GM12878 (cell line): ENCODE data around the gene EFNA3. TPM values are rescaled to one million over a fixed set of nuclear protein-coding genes. Genes with fewer than 3 reads are reported as not detected.

Experiments used
- ATAC-seq: fragments of 200-7000 bp; cut with Tn5 transposase; 3 replicates; pipeline ENCODE4 v1.9.1; 2020; ENCODE audit warnings: mild to moderate bottlenecking, moderate library complexity
- BruUV-seq: library from RNA; stranded (reverse); fragments of 400-500 nt; replicated peaks from 2 replicates; lab custom pipeline; 2021; lab: Mats Ljungman, UMichigan
- CTCF ChIA-PET: fragments of 300-600 bp; sonication (Branson Sonifier 250); formaldehyde crosslinking; extraction: SDS; loops from one replicate; lab custom pipeline; 2021; ENCODE audit warnings: inconsistent platforms; lab: Yijun Ruan, JAX
- POLR2A ChIA-PET: fragments of 350-600 bp; formaldehyde crosslinking; extraction: SDS; loops from one replicate; lab custom pipeline; 2021; ENCODE audit warnings: inconsistent platforms; lab: Charles Lee
- RAD21 ChIA-PET: fragments of 300-600 bp; sonication (Branson Sonifier 250); formaldehyde crosslinking; loops from one replicate; lab custom pipeline; 2023; ENCODE audit warnings: antibody characterized with exemption; ENCODE audit not compliant: unreplicated experiment; lab: Charles Lee
- SMC1A ChIA-PET: fragments of 300-600 bp; sonication (Branson Sonifier 250); formaldehyde crosslinking; loops from one replicate; lab custom pipeline; 2023; ENCODE audit not compliant: unreplicated experiment, uncharacterized antibody; lab: Charles Lee
- DNase-seq: peaks from one replicate; pipeline ENCODE4 v3.0.0-alpha.2; 2011; ENCODE audit warnings: low read depth, low spot score
- FAIRE-seq: peaks from 3 replicates; lab custom pipeline; 2011; peaks lifted over from hg19 to GRCh38; lab: Jason Lieb, UNC
- H2AFZ ChIP-seq: 2 replicates; pipeline ENCODE4 v1.6.0; 2011; ENCODE audit warnings: low read depth, low read length, control low read depth; ENCODE audit not compliant: control insufficient read depth
- H3K27ac ChIP-seq: 2 replicates; pipeline ENCODE4 v1.5.1; 2011; ENCODE audit warnings: control low read depth; ENCODE audit not compliant: control insufficient read depth, insufficient read depth
- H3K27me3 ChIP-seq, 2 experiments: replicated peaks in 1 of 2; 2 replicates each; pipeline versions ENCODE4 v1.6.0 to v1.6.1; 2011; ENCODE audit warnings: low read length in 1 of 2; ENCODE audit not compliant: control insufficient read depth in 2 of 2, insufficient read depth in 2 of 2
- H3K36me3 ChIP-seq, 2 experiments: 2 replicates each; pipeline ENCODE4 v1.5.1; 2011; ENCODE audit warnings: low read length in 1 of 2; ENCODE audit not compliant: control insufficient read depth in 2 of 2, insufficient read depth in 2 of 2
- H3K4me1 ChIP-seq: 2 replicates; pipeline ENCODE4 v1.6.1; 2011; ENCODE audit warnings: mild to moderate bottlenecking, low read length, moderate library complexity, mixed read lengths; ENCODE audit not compliant: control insufficient read depth, insufficient read depth
- H3K4me2 ChIP-seq: 2 replicates; pipeline ENCODE4 v1.6.0; 2011; ENCODE audit warnings: control low read depth; ENCODE audit not compliant: control insufficient read depth, insufficient read depth
- H3K4me3 ChIP-seq: fragments of 200-600 bp; sonication (generic); 2 replicates; pipeline ENCODE4 v1.5.1; 2016
- H3K79me2 ChIP-seq: 2 replicates; pipeline ENCODE4 v1.6.0; 2011; ENCODE audit warnings: low read length; ENCODE audit not compliant: control insufficient read depth, insufficient read depth
- H3K9ac ChIP-seq: 2 replicates; pipeline ENCODE4 v1.8.0; 2011; ENCODE audit warnings: low read length, control low read depth, mixed read lengths; ENCODE audit not compliant: control insufficient read depth, insufficient read depth
- H3K9me3 ChIP-seq: replicated peaks from 3 replicates; pipeline ENCODE4 v1.5.1; 2011; ENCODE audit warnings: mild to moderate bottlenecking, low read length; ENCODE audit not compliant: control insufficient read depth, insufficient read depth
- H4K20me1 ChIP-seq: 2 replicates; pipeline ENCODE4 v1.6.0; 2011; ENCODE audit not compliant: control insufficient read depth, insufficient read depth
- ASH2L ChIP-seq: fragments of 300-600, 200-600 bp; sonication (generic); IDR thresholded peaks from 2 replicates; pipeline ENCODE4 v1.6.1; 2017; ENCODE audit warnings: low read depth, mild to moderate bottlenecking, borderline replicate concordance
- NKRF ChIP-seq: fragments of 450-650 bp; conservative IDR thresholded peaks from 2 replicates; pipeline ENCODE4 v1.6.1; 2017; ENCODE audit warnings: mild to moderate bottlenecking, moderate library complexity
- PML ChIP-seq: IDR thresholded peaks from 2 replicates; pipeline ENCODE4 v1.6.1; 2012; ENCODE audit warnings: low read length, inconsistent platforms
- RB1 ChIP-seq: fragments of 450-650 bp; formaldehyde crosslinking; IDR thresholded peaks from 2 replicates; pipeline ENCODE4 v1.6.1; 2017; ENCODE audit warnings: mild to moderate bottlenecking, borderline replicate concordance
- SREBF1 ChIP-seq: IDR thresholded peaks from 2 replicates; pipeline ENCODE4 v1.6.1; 2012; ENCODE audit warnings: mild to moderate bottlenecking, low read length
- WGBS: methylation state at CpG from one replicate; pipeline ENCODE4 v1.1.6; 2016; ENCODE audit warnings: low lambda C conversion rate; ENCODE audit not compliant: insufficient replicate concordance, insufficient coverage; ENCODE audit errors: missing lambda C conversion rate; 5-methylcytosine and 5-hydroxymethylcytosine counted together
- in situ Hi-C: fragments of 300-500 bp; cut with MboI; formaldehyde crosslinking; loops from 9 replicates; pipeline ENCODE4 v1.14.3; 2018; ENCODE audit warnings: mixed read lengths
- intact Hi-C: fragments of 100-400 bp; cut with micrococcal nuclease; formaldehyde crosslinking; loops from one replicate; pipeline ENCODE4 v1.14.2; 2022; ENCODE audit not compliant: unreplicated experiment
- polyA plus RNA-seq, 11 experiments: library from polyadenylated mRNA; depleted of rRNA in 4 of 11; unstranded in 6 of 11; stranded (reverse) in 5 of 11; fragments of >200 nt; fragmentation: Nextera tagmentation in 4 of 11; fragmentation: Illumina TruSeq in 1 of 11; extraction: Ambion mirVana in 4 of 11; extraction: Trizol in 1 of 11; gene quantifications; 1 replicate in 1 of 11; 2 replicates in 10 of 11; pipeline versions ENCODE4 v1.2.1 to v1.2.3, GENCODE V29; 2011 to 2016; ENCODE audit warnings: inconsistent platforms in 2 of 11, missing spikeins in 2 of 11, low read depth in 1 of 11
- total RNA-seq, 4 experiments: library from RNA; depleted of rRNA in 3 of 4; stranded (reverse); fragments of >200 nt in 3 of 4; fragmentation: Illumina TruSeq in 1 of 4; extraction: Trizol in 1 of 4; gene quantifications; 2 replicates each; pipeline versions ENCODE4 v1.2.1 to v1.2.3, GENCODE V29; 2013 to 2021
- TF ChIP-seq, protein P1 (sequence below): fragments of 450-650 bp; IDR thresholded peaks from 2 replicates; pipeline ENCODE4 v1.6.1; 2017; ENCODE audit warnings: low read depth, mild to moderate bottlenecking, moderate library complexity
- TF ChIP-seq, protein P2 (sequence below): IDR thresholded peaks from 2 replicates; pipeline ENCODE4 v1.6.1; 2012; ENCODE audit warnings: low read depth, low read length, improper control_type of control experiment

Gene EFNA3
- total and polyA plus RNA-seq, 10 of the 15 experiments (the other 5 are each of a cell fraction or from before 2014, with no cell fraction given): 0.08 to 5.4 (median 1.1) TPM

DNA sequence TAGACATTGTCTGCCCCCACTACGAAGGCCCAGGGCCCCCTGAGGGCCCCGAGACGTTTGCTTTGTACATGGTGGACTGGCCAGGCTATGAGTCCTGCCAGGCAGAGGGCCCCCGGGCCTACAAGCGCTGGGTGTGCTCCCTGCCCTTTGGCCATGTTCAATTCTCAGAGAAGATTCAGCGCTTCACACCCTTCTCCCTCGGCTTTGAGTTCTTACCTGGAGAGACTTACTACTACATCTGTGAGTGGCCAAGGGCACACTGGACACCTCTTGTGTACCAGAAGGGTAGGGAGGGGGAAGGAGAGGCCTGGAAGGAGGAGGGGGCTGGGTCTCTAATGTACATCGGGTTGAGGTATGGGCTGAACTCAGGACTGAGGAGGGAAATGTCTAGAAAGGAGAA lies 11.9 kb upstream of the EFNA3 start:
- in situ Hi-C loops: no loop called here

More for the DNA sequence above, 11.9 kb upstream of the EFNA3 start:
- DNase-seq (no peak), FAIRE-seq (no peak), ATAC-seq (no peak)
- 78% methylated on average over 8 of the region's 8 CpGs for WGBS
- TF ChIP-seq SREBF1 (no peak), PML (no peak), RB1 (no peak), ASH2L (no peak), NKRF (no peak)
- TF ChIP-seq, protein P1, sequence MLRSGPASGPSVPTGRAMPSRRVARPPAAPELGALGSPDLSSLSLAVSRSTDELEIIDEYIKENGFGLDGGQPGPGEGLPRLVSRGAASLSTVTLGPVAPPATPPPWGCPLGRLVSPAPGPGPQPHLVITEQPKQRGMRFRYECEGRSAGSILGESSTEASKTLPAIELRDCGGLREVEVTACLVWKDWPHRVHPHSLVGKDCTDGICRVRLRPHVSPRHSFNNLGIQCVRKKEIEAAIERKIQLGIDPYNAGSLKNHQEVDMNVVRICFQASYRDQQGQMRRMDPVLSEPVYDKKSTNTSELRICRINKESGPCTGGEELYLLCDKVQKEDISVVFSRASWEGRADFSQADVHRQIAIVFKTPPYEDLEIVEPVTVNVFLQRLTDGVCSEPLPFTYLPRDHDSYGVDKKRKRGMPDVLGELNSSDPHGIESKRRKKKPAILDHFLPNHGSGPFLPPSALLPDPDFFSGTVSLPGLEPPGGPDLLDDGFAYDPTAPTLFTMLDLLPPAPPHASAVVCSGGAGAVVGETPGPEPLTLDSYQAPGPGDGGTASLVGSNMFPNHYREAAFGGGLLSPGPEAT: no peak
- TF ChIP-seq, protein P2, sequence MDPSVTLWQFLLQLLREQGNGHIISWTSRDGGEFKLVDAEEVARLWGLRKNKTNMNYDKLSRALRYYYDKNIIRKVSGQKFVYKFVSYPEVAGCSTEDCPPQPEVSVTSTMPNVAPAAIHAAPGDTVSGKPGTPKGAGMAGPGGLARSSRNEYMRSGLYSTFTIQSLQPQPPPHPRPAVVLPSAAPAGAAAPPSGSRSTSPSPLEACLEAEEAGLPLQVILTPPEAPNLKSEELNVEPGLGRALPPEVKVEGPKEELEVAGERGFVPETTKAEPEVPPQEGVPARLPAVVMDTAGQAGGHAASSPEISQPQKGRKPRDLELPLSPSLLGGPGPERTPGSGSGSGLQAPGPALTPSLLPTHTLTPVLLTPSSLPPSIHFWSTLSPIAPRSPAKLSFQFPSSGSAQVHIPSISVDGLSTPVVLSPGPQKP: no peak
- POLR2A ChIA-PET: interaction anchor here (0.5 to 2.2 kb wide), 4 partner anchors 9 to 1504 kb away, joined by 3 to 7 read pairs (median 4); no protein-coding TSS in a partner anchor
- CTCF ChIA-PET: interaction anchor here (1.1 to 15.5 kb wide), 2 partner anchors 16 to 18 kb away, joined by 3 to 195 read pairs; partner anchors contain the start of gene ADAM15
- SMC1A ChIA-PET: interaction anchor here (1.8 kb wide), 1 partner anchor 18 kb away, joined by 4 read pairs; no protein-coding TSS in a partner anchor
- H3K4me3 ChIP-seq: no peak overlapping the region
- H3K27me3 ChIP-seq: no peaks in the 10 kb centered on the region
- no peak overlapping the region for H3K9ac ChIP-seq
- no TSS peak for BruUV-seq
- peaks cover 23% of the 10 kb centered on the region for H3K4me1 ChIP-seq
- no peaks in the 10 kb centered on the region; a peak in 2 of 4 replicates for H3K36me3 ChIP-seq
- H3K27ac ChIP-seq: no peak overlapping the region
- H3K79me2 ChIP-seq: no peaks in the 10 kb centered on the region
- RAD21 ChIA-PET: interaction anchor here (4.7 kb wide), 1 partner anchor 18 kb away, joined by 63 read pairs; no protein-coding TSS in a partner anchor
- H3K4me2 ChIP-seq: no peak overlapping the region
- H4K20me1 ChIP-seq: no peaks in the 10 kb centered on the region
- intact Hi-C loops: no loop called here
- H2AFZ ChIP-seq: no peak overlapping the region
- H3K9me3 ChIP-seq: no peaks in the 10 kb centered on the region
